HL-60 (cell line): ENCODE results near the gene MOK.

Experiments
- DNase-seq, 2 experiments: peaks; one replicate each; pipeline ENCODE4 v3.0.0-alpha.2; 2010 to 2020; ENCODE audit warnings: low read depth in 1 of 2, low spot score in 1 of 2
- H3K27ac ChIP-seq: fragments of 250-450 bp; sonication (Bioruptor Pico); replicated peaks from 2 replicates; pipeline ENCODE4 v1.5.1; 2020; ENCODE audit warnings: mild to moderate bottlenecking, moderate library complexity
- H3K27me3 ChIP-seq: fragments of 250-450 bp; sonication (Bioruptor Pico); 2 replicates; pipeline ENCODE4 v1.5.1; 2021; ENCODE audit warnings: mild to moderate bottlenecking, moderate library complexity; ENCODE audit not compliant: insufficient read depth, poor library complexity, severe bottlenecking
- H3K4me3 ChIP-seq: replicated peaks from 2 replicates; pipeline ENCODE4 v1.5.1; 2011; ENCODE audit warnings: mild to moderate bottlenecking, control low read depth, low read length; ENCODE audit not compliant: insufficient read depth
- CTCF ChIP-seq: IDR thresholded peaks from one replicate; pipeline ENCODE4 v1.5.1; 2011; ENCODE audit warnings: low read length, control low read depth, inconsistent platforms; ENCODE audit not compliant: insufficient read depth
- GABPA ChIP-seq: IDR thresholded peaks from 2 replicates; pipeline ENCODE4 v1.6.1; 2012; ENCODE audit warnings: low read depth
- POLR2AphosphoS5 ChIP-seq: IDR thresholded peaks from 2 replicates; pipeline ENCODE4 v1.6.1; 2012; ENCODE audit warnings: low read depth
- REST ChIP-seq: IDR thresholded peaks from 2 replicates; pipeline ENCODE4 v1.6.1; 2012; ENCODE audit warnings: low read depth; ENCODE audit not compliant: insufficient replicate concordance
- SPI1 ChIP-seq: IDR thresholded peaks from 2 replicates; pipeline ENCODE4 v1.6.1; 2012; ENCODE audit warnings: low read depth, mild to moderate bottlenecking, borderline replicate concordance

The MOK gene

GRCh38 chr14:102256716-102257115, 48.2 kb downstream of the MOK start:
- DNase-seq = no peak
- Histone ChIP-seq H3K27ac (no peak overlapping the region), H3K27me3 (no peaks in the 10 kb centered on the region), H3K4me3 (no peak overlapping the region)
- TF ChIP-seq REST (no peak), POLR2AphosphoS5 (no peak), GABPA (no peak), SPI1 (no peak), CTCF (no peak)

GRCh38 chr14:102255401-102256190, 49.4 kb downstream of the MOK start:
- H3K27me3 ChIP-seq = no peaks in the 10 kb centered on the region
- TF ChIP-seq REST (no peak), CTCF (no peak), GABPA (no peak), SPI1 (no peak), POLR2AphosphoS5 (no peak)
- H3K27ac ChIP-seq = no peak overlapping the region
- DNase-seq = no peak
- H3K4me3 ChIP-seq = no peak overlapping the region

- H3K4me3 ChIP-seq = no peak overlapping the region
- no peak for TF ChIP-seq POLR2AphosphoS5
- no peak for TF ChIP-seq GABPA
- TF ChIP-seq REST = no peak
- no peak for TF ChIP-seq CTCF
- no peak for TF ChIP-seq SPI1
- H3K27ac ChIP-seq = no peak overlapping the region
- H3K27me3 ChIP-seq = no peaks in the 10 kb centered on the region
- DNase-seq = no peak
These were observed 51.8 kb downstream of the MOK start for GRCh38 chr14:102252834-102253801.
